ENCODE measurements around the gene SCNN1B.

Gene SCNN1B

GRCh38 chr16:23339787-23340186 is 37.7 kb downstream of the SCNN1B start:
- Histone ChIP-seq H3K9ac (ENCODE audit: low read length) (no peak overlapping the region), H3K4me3 (ENCODE audit: low read length) (no peak overlapping the region), H2AFZ (ENCODE audit: low read depth, low read length) (no peak overlapping the region), H3K4me1 (ENCODE audit: low read length) (peaks cover 62% of the 10 kb centered on the region), H3K27me3 (ENCODE audit: low read depth, low read length) (no peaks in the 10 kb centered on the region), H3K79me2 (ENCODE audit: low read length) (no peaks in the 10 kb centered on the region), H3K36me3 (replicated peaks; ENCODE audit: low read depth, low read length) (no peaks in the 10 kb centered on the region), H3K4me2 (ENCODE audit: low read length) (no peak overlapping the region), H4K20me1 (ENCODE audit: insufficient read depth, low read length) (no peaks in the 10 kb centered on the region), H3K9me3 (ENCODE audit: insufficient read depth, low read length) (no peaks in the 10 kb centered on the region), H3K27ac (ENCODE audit: low read length) (no peak overlapping the region)
- TF ChIP-seq EZH2phosphoT487 (IDR thresholded peaks at IDR 0.05; ENCODE audit: low read depth): no peak
- TF ChIP-seq, protein P1, sequence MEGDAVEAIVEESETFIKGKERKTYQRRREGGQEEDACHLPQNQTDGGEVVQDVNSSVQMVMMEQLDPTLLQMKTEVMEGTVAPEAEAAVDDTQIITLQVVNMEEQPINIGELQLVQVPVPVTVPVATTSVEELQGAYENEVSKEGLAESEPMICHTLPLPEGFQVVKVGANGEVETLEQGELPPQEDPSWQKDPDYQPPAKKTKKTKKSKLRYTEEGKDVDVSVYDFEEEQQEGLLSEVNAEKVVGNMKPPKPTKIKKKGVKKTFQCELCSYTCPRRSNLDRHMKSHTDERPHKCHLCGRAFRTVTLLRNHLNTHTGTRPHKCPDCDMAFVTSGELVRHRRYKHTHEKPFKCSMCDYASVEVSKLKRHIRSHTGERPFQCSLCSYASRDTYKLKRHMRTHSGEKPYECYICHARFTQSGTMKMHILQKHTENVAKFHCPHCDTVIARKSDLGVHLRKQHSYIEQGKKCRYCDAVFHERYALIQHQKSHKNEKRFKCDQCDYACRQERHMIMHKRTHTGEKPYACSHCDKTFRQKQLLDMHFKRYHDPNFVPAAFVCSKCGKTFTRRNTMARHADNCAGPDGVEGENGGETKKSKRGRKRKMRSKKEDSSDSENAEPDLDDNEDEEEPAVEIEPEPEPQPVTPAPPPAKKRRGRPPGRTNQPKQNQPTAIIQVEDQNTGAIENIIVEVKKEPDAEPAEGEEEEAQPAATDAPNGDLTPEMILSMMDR (IDR thresholded peaks at IDR 0.05; ENCODE audit: low read depth, low read length): no peak

GRCh38 chr16:23342083-23342640 is 40.1 kb downstream of the SCNN1B start:
- no peak overlapping the region for H3K27ac ChIP-seq (ENCODE audit: low read length)

GRCh38 chr16:23343643-23344612 is 41.8 kb downstream of the SCNN1B start:
- Histone ChIP-seq H3K4me1 (ENCODE audit: low read length) (peaks cover 27% of the 10 kb centered on the region), H3K4me3 (ENCODE audit: low read length) (no peak overlapping the region), H3K4me2 (ENCODE audit: low read length) (no peak overlapping the region), H3K27ac (ENCODE audit: low read length) (no peak overlapping the region), H3K36me3 (replicated peaks; ENCODE audit: low read depth, low read length) (no peaks in the 10 kb centered on the region), H3K79me2 (ENCODE audit: low read length) (no peaks in the 10 kb centered on the region), H4K20me1 (ENCODE audit: insufficient read depth, low read length) (no peaks in the 10 kb centered on the region), H3K9me3 (ENCODE audit: insufficient read depth, low read length) (no peaks in the 10 kb centered on the region), H3K9ac (ENCODE audit: low read length) (no peak overlapping the region), H2AFZ (ENCODE audit: low read depth, low read length) (no peak overlapping the region), H3K27me3 (ENCODE audit: low read depth, low read length) (no peaks in the 10 kb centered on the region)
- TF ChIP-seq EZH2phosphoT487 (IDR thresholded peaks at IDR 0.05; ENCODE audit: low read depth): no peak
- TF ChIP-seq, protein P1 (IDR thresholded peaks at IDR 0.05; ENCODE audit: low read depth, low read length): no peak

More at GRCh38 chr16:23342083-23342640, 40.1 kb downstream of the SCNN1B start:
- Histone ChIP-seq H2AFZ (ENCODE audit: low read depth, low read length) (0 out of 2 replicates have a peak overlapping the region, but pooled peaks have one; percentile 54), H3K27me3 (ENCODE audit: low read depth, low read length) (no peaks in the 10 kb centered on the region), H3K9ac (ENCODE audit: low read length) (no peak overlapping the region), H3K4me1 (ENCODE audit: low read length) (peaks cover 39% of the 10 kb centered on the region), H3K36me3 (replicated peaks; ENCODE audit: low read depth, low read length) (no peaks in the 10 kb centered on the region), H3K9me3 (ENCODE audit: insufficient read depth, low read length) (no peaks in the 10 kb centered on the region), H3K79me2 (ENCODE audit: low read length) (no peaks in the 10 kb centered on the region), H4K20me1 (ENCODE audit: insufficient read depth, low read length) (no peaks in the 10 kb centered on the region), H3K4me2 (ENCODE audit: low read length) (peak overlapping the region; percentile 40), H3K4me3 (ENCODE audit: low read length) (0 out of 2 replicates have a peak overlapping the region, but pooled peaks have one; percentile 18)
- TF ChIP-seq, protein P1 (IDR thresholded peaks at IDR 0.05; ENCODE audit: low read depth, low read length): no peak
- TF ChIP-seq EZH2phosphoT487 (IDR thresholded peaks at IDR 0.05; ENCODE audit: low read depth): no peak

GRCh38 chr16:23345237-23345636 is 43.1 kb downstream of the SCNN1B start:
- Histone ChIP-seq H3K9me3 (ENCODE audit: insufficient read depth, low read length) (no peaks in the 10 kb centered on the region), H3K4me2 (ENCODE audit: low read length) (no peak overlapping the region), H3K27me3 (ENCODE audit: low read depth, low read length) (no peaks in the 10 kb centered on the region), H3K4me3 (ENCODE audit: low read length) (no peak overlapping the region), H3K4me1 (ENCODE audit: low read length) (peaks cover 24% of the 10 kb centered on the region), H3K27ac (ENCODE audit: low read length) (no peak overlapping the region), H3K36me3 (replicated peaks; ENCODE audit: low read depth, low read length) (no peaks in the 10 kb centered on the region), H3K9ac (ENCODE audit: low read length) (no peak overlapping the region), H3K79me2 (ENCODE audit: low read length) (no peaks in the 10 kb centered on the region), H2AFZ (ENCODE audit: low read depth, low read length) (no peak overlapping the region), H4K20me1 (ENCODE audit: insufficient read depth, low read length) (no peaks in the 10 kb centered on the region)
- TF ChIP-seq EZH2phosphoT487 (IDR thresholded peaks at IDR 0.05; ENCODE audit: low read depth): no peak
- TF ChIP-seq, protein P1 (IDR thresholded peaks at IDR 0.05; ENCODE audit: low read depth, low read length): no peak

All from OCI-LY3 (cell line).